ENCODE data around the gene FAM98A. TPM values are rescaled to one million over a fixed set of nuclear protein-coding genes. Genes with fewer than 3 reads are reported as not detected.

Gene FAM98A
- total and polyA plus RNA-seq, 10 donors, result 11.8 to 72.4 (median 37.0) TPM

GRCh38 chr2:33614190-33614589, 15.1 kb upstream of the FAM98A start:
- Histone ChIP-seq H3K27me3 (replicated peaks in 1 of 7) (no peaks in the 10 kb centered on the region), H3K36me3 (no peaks in the 10 kb centered on the region), H3K9me3 (peaks cover 3 to 41% (median 24%) of the 10 kb centered on the region in 8 donors), H3K27ac (no peak overlapping the region), H3K4me3 (no peak overlapping the region), H3K4me1 (no peaks in the 10 kb centered on the region)
- DNase-seq, result no peak
- intact Hi-C loops (cut with DNase I; ENCODE audit: low total_unique reads), result no loop called here
- no peak for TF ChIP-seq POLR2A (IDR thresholded peaks at IDR 0.05)
- TF ChIP-seq POLR2AphosphoS5 (IDR thresholded peaks at IDR 0.05), result no peak
- TF ChIP-seq, protein P1, sequence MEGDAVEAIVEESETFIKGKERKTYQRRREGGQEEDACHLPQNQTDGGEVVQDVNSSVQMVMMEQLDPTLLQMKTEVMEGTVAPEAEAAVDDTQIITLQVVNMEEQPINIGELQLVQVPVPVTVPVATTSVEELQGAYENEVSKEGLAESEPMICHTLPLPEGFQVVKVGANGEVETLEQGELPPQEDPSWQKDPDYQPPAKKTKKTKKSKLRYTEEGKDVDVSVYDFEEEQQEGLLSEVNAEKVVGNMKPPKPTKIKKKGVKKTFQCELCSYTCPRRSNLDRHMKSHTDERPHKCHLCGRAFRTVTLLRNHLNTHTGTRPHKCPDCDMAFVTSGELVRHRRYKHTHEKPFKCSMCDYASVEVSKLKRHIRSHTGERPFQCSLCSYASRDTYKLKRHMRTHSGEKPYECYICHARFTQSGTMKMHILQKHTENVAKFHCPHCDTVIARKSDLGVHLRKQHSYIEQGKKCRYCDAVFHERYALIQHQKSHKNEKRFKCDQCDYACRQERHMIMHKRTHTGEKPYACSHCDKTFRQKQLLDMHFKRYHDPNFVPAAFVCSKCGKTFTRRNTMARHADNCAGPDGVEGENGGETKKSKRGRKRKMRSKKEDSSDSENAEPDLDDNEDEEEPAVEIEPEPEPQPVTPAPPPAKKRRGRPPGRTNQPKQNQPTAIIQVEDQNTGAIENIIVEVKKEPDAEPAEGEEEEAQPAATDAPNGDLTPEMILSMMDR (IDR thresholded peaks at IDR 0.05 in 8 of 11, conservative IDR thresholded peaks at IDR 0.05 in 3 of 11), result no peak

DNA sequence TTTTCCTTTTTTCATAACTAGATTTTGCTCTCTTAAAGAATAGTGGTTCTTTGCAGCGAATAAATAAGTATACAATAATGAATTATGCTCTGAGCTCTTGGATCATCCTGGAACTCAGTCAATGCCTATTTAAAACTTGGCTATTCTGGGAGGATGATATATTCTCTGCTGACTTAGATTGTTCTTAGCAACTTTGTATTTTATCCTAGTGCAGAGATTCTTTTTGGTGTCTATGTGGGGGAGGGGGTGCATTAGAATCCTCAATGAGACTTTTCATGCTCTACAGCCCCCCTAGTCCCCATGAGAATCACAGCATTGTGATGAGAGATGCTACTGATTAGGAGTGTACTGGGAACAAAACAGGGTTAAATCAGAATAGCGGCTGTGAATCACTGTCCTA, 8.8 kb upstream of the FAM98A start:
- 87 to 97% (median 92%) methylated on average over 2 of the region's 2 CpGs for WGBS, 5 donors
- H3K4me1 ChIP-seq, result no peaks in the 10 kb centered on the region
- H3K27ac ChIP-seq, result no peak overlapping the region
- TF ChIP-seq POLR2AphosphoS5 (IDR thresholded peaks at IDR 0.05) (no peak), POLR2A (IDR thresholded peaks at IDR 0.05) (no peak)
- TF ChIP-seq, protein P1 (IDR thresholded peaks at IDR 0.05 in 8 of 11, conservative IDR thresholded peaks at IDR 0.05 in 3 of 11), result no peak
- H3K9me3 ChIP-seq, result no peaks in the 10 kb centered on the region
- DNase-seq, result no peak
- intact Hi-C loops (cut with DNase I; ENCODE audit: low total_unique reads), result no loop called here
- H3K4me3 ChIP-seq, result no peak overlapping the region
- no peaks in the 10 kb centered on the region for H3K36me3 ChIP-seq
- H3K27me3 ChIP-seq (replicated peaks in 1 of 7), result no peaks in the 10 kb centered on the region

DNA sequence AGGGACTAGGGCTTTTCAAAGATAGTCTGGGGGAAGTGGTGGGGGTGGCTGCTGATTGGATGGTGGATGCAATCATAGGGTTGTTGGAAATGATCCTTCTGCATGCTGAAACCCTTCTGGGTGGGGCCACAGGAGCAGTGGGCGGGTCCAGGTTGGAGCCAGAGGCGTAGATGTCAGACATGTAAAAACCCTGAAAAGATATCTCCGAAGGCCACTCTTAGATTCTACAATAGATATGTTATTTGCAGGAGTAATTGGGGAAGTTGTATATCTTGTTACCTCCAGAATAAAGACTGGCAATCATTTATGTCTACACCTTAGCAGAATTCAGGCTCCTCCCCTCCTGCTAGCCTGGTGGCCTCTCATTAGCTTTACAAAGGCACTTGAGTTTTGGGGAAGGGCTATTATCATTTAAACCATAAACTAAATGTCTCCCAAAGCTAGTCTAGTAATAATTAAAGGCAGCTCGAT, 8.2 kb upstream of the FAM98A start:
- DNase-seq, result no peak
- WGBS, 5 donors, result 60 to 74% (median 63%) methylated on average over 3 to 4 of the region's 4 CpGs
- no peaks in the 10 kb centered on the region for H3K36me3 ChIP-seq
- TF ChIP-seq, protein P1 (IDR thresholded peaks at IDR 0.05 in 8 of 11, conservative IDR thresholded peaks at IDR 0.05 in 3 of 11), result no peak
- no peak for TF ChIP-seq POLR2A (IDR thresholded peaks at IDR 0.05)
- TF ChIP-seq POLR2AphosphoS5 (IDR thresholded peaks at IDR 0.05), result no peak
- no peak overlapping the region for H3K27ac ChIP-seq
- no peak overlapping the region for H3K4me3 ChIP-seq
- H3K27me3 ChIP-seq (replicated peaks in 1 of 7), result no peaks in the 10 kb centered on the region
- no peaks in the 10 kb centered on the region for H3K4me1 ChIP-seq
- intact Hi-C loops (cut with DNase I; ENCODE audit: low total_unique reads), result no loop called here
- H3K9me3 ChIP-seq, result no peaks in the 10 kb centered on the region

DNA sequence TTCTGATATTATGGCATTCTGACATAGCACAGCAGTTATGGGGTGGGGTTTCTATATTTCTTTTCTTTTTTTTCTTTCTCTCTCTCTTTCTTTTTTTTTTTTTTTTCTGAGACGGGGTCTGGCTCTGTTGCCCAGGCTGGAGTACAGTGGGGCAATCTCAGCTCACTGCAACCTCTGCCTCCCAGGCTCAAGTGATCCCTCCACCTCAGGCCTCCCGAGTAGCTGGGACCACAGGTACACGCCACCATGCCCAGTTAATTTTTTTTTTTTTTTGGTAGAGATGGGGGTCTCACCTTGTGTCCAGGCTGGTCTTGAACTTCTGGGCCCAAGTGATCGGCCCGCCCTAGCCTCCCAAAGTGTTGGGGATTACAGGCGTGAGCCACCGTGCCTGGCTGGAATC, 7.5 kb upstream of the FAM98A start:
- TF ChIP-seq, protein P1 (IDR thresholded peaks at IDR 0.05 in 8 of 11, conservative IDR thresholded peaks at IDR 0.05 in 3 of 11), result no peak
- TF ChIP-seq POLR2AphosphoS5 (IDR thresholded peaks at IDR 0.05), result no peak
- 91 to 97% (median 94%) methylated on average over 7 of the region's 7 CpGs for WGBS, 5 donors
- DNase-seq, result no peak
- intact Hi-C loops (cut with DNase I; ENCODE audit: low total_unique reads), result no loop called here
- Histone ChIP-seq H3K4me1 (no peaks in the 10 kb centered on the region), H3K4me3 (no peak overlapping the region), H3K27me3 (replicated peaks in 1 of 7) (no peaks in the 10 kb centered on the region), H3K27ac (no peak overlapping the region), H3K9me3 (no peaks in the 10 kb centered on the region), H3K36me3 (no peaks in the 10 kb centered on the region)
